ENCODE data around the gene SORBS1.

GRCh38 chr10:95265572-95265971 lies 295.6 kb downstream of the SORBS1 start:
- TF ChIP-seq CTCF (conservative IDR thresholded peaks at IDR 0.05), result no peak
- TF ChIP-seq ZFX (IDR thresholded peaks at IDR 0.05), result no peak

Data from C4-2B (cell line).